ENCODE data around the gene IGFBPL1. TPM values are rescaled to one million over a fixed set of nuclear protein-coding genes. Genes with fewer than 3 reads are reported as not detected.

IGFBPL1 gene
- total and polyA plus RNA-seq, 2 of the 13 experiments (the other 11 are each of a cell fraction or from before 2014, with no cell fraction given), result 0.24 TPM; not detected in 1

DNA sequence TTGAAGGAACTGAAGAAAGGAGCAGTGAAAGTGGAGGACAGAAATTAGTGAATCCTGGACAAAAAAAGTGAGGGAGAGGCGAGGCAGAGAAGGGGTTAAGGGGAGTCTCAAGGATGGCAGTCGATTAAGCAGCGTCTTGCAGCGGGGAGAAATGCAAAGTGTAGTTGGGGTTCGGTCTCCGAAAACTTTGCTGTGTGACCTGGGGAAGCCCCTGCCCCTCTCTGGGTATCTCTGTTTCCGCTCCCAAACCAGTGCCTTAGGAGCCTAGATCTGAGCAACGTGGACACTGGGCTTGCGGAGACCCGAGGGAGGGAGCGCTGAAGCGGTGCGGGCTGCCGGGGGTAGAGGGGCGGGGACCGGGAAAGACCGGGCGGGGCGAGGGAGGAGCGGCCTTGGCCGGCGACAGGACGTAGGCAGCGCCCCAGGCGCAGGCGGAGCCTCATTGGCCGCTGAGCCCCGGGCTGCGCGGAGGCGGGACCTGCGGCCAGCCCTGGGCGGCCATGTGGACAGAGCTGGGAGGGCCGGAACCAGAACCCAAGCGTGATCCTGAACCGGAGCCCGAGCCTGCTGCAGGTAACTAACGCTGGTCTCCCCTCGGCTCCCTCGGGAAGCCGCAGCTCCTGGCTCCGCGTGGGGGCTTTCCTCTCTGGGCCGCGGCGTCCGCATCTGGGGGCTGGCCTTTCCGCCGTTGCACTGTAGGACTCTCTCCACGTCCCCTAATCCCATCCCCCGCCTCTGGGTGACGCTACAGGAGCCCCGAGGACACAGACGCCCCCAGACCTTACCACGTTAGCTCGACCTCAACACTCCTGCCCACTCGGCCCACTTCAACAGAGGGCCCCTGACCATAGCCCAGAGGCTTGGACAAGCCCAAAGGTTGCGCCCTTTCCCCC is 31.8 kb downstream of the IGFBPL1 start, which contains the start of gene ALDH1B1 (continued):
- TF ChIP-seq, protein P1, sequence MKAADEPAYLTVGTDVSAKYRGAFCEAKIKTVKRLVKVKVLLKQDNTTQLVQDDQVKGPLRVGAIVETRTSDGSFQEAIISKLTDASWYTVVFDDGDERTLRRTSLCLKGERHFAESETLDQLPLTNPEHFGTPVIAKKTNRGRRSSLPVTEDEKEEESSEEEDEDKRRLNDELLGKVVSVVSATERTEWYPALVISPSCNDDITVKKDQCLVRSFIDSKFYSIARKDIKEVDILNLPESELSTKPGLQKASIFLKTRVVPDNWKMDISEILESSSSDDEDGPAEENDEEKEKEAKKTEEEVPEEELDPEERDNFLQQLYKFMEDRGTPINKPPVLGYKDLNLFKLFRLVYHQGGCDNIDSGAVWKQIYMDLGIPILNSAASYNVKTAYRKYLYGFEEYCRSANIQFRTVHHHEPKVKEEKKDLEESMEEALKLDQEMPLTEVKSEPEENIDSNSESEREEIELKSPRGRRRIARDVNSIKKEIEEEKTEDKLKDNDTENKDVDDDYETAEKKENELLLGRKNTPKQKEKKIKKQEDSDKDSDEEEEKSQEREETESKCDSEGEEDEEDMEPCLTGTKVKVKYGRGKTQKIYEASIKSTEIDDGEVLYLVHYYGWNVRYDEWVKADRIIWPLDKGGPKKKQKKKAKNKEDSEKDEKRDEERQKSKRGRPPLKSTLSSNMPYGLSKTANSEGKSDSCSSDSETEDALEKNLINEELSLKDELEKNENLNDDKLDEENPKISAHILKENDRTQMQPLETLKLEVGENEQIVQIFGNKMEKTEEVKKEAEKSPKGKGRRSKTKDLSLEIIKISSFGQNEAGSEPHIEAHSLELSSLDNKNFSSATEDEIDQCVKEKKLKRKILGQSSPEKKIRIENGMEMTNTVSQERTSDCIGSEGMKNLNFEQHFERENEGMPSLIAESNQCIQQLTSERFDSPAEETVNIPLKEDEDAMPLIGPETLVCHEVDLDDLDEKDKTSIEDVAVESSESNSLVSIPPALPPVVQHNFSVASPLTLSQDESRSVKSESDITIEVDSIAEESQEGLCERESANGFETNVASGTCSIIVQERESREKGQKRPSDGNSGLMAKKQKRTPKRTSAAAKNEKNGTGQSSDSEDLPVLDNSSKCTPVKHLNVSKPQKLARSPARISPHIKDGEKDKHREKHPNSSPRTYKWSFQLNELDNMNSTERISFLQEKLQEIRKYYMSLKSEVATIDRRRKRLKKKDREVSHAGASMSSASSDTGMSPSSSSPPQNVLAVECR (CRISPR knock-in tag; IDR thresholded peaks at IDR 0.05; ENCODE audit: borderline replicate concordance), result peak; percentile 91
- TF ChIP-seq HOXA3 (CRISPR knock-in tag; IDR thresholded peaks at IDR 0.05) (peak; percentile 93), MYC (CRISPR knock-in tag; IDR thresholded peaks at IDR 0.05; ENCODE audit: borderline replicate concordance) (peak; percentile 98), MATR3 (CRISPR knock-in tag; IDR thresholded peaks at IDR 0.05) (no peak), SRY (CRISPR knock-in tag; IDR thresholded peaks at IDR 0.05) (peak; percentile 86), ZNF446 (CRISPR knock-in tag; IDR thresholded peaks at IDR 0.05) (peak; percentile 54; the same call in 1 of the 2 replicates), MTF1 (CRISPR knock-in tag; IDR thresholded peaks at IDR 0.05) (no peak), ZNF224 (CRISPR knock-in tag; IDR thresholded peaks at IDR 0.05) (0 out of 2 replicates have a peak, but pooled peaks have one; percentile 41), FOXC1 (CRISPR knock-in tag; IDR thresholded peaks at IDR 0.05; ENCODE audit: borderline replicate concordance) (peak; percentile 90), SP4 (CRISPR knock-in tag; IDR thresholded peaks at IDR 0.05) (peak; percentile 70; the same call in 1 of the 2 replicates), ZNF335 (CRISPR knock-in tag; IDR thresholded peaks at IDR 0.05) (no peak), HDAC1 (CRISPR knock-in tag; IDR thresholded peaks at IDR 0.05) (peak; percentile 43; the same call in 1 of the 2 replicates), SOX13 (IDR thresholded peaks at IDR 0.05) (no peak), SOX13 (CRISPR knock-in tag; conservative IDR thresholded peaks at IDR 0.05 in 1 of 2, IDR thresholded peaks at IDR 0.05 in 1 of 2) (0 out of 4 replicates have a peak, but pooled peaks of 1 of the 2 experiments have one; percentile 7), DR1 (CRISPR knock-in tag; IDR thresholded peaks at IDR 0.05) (peak; percentile 74; the same call in 1 of the 2 replicates), SMYD3 (CRISPR knock-in tag; IDR thresholded peaks at IDR 0.05) (0 out of 2 replicates have a peak, but pooled peaks have one; percentile 50), NR2F1 (CRISPR knock-in tag; IDR thresholded peaks at IDR 0.05) (no peak), KLF16 (CRISPR knock-in tag; IDR thresholded peaks at IDR 0.05) (peak in 1 of 2 experiments; percentile 66; a peak in 2 of 4 replicates)
- TF ChIP-seq, protein P2, sequence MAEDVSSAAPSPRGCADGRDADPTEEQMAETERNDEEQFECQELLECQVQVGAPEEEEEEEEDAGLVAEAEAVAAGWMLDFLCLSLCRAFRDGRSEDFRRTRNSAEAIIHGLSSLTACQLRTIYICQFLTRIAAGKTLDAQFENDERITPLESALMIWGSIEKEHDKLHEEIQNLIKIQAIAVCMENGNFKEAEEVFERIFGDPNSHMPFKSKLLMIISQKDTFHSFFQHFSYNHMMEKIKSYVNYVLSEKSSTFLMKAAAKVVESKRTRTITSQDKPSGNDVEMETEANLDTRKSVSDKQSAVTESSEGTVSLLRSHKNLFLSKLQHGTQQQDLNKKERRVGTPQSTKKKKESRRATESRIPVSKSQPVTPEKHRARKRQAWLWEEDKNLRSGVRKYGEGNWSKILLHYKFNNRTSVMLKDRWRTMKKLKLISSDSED (CRISPR knock-in tag; IDR thresholded peaks at IDR 0.05), result no peak
- TF ChIP-seq, protein P3, sequence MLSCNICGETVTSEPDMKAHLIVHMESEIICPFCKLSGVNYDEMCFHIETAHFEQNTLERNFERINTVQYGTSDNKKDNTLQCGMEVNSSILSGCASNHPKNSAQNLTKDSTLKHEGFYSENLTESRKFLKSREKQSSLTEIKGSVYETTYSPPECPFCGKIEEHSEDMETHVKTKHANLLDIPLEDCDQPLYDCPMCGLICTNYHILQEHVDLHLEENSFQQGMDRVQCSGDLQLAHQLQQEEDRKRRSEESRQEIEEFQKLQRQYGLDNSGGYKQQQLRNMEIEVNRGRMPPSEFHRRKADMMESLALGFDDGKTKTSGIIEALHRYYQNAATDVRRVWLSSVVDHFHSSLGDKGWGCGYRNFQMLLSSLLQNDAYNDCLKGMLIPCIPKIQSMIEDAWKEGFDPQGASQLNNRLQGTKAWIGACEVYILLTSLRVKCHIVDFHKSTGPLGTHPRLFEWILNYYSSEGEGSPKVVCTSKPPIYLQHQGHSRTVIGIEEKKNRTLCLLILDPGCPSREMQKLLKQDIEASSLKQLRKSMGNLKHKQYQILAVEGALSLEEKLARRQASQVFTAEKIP (CRISPR knock-in tag; IDR thresholded peaks at IDR 0.05; ENCODE audit: borderline replicate concordance), result no peak

Measured in HepG2 (cell line).